Activated T-helper 2 cell treated with anti-CD3 and anti-CD28 coated beads, Interferon-gamma antibody, Interleukin-2, Interleukin-4, amounts not matched to agents 10 μg/mL and 5 μg/mL and 100 μg/mL, durations not matched to agents 14 hours and 24 hours and 36 hours (primary cell): ENCODE results near the gene PRODH2. TPM values are rescaled to one million over a fixed set of nuclear protein-coding genes. Genes with fewer than 3 reads are reported as not detected.
A peak's percentile ranks its signal among the peaks of the same experiment; 100 is the strongest.

ENCODE experiments used
- DNase-seq: peaks from one replicate; pipeline ENCODE4 v3.0.0; 2021; ENCODE audit warnings: low spot score
- H3K27ac Mint-ChIP-seq: one replicate; pipeline ENCODE4 v1.8.0; 2021; ENCODE audit warnings: mixed read lengths
- H3K27me3 Mint-ChIP-seq: one replicate; pipeline ENCODE4 v1.8.0; 2021; ENCODE audit warnings: low read depth, mixed read lengths
- H3K36me3 Mint-ChIP-seq: one replicate; pipeline ENCODE4 v1.8.0; 2021; ENCODE audit warnings: low read depth, mixed read lengths
- H3K4me1 Mint-ChIP-seq: one replicate; pipeline ENCODE4 v1.8.0; 2021; ENCODE audit warnings: low read depth, mixed read lengths
- H3K4me3 Mint-ChIP-seq: one replicate; pipeline ENCODE4 v1.8.0; 2021; ENCODE audit warnings: low read depth, mild to moderate bottlenecking, moderate library complexity, mixed read lengths
- H3K9me3 Mint-ChIP-seq: one replicate; pipeline ENCODE4 v1.8.0; 2021; ENCODE audit warnings: mixed read lengths
- intact Hi-C: fragments of 100-400 bp; cut with micrococcal nuclease; formaldehyde crosslinking; loops from one replicate; pipeline ENCODE4 v1.15.1; 2023
- total RNA-seq: library from RNA; stranded (reverse); gene quantifications from 2 replicates; pipeline ENCODE4 v1.2.3, GENCODE V29; 2022

Gene PRODH2
- total RNA-seq, 1 donor from 2014 or later = not detected

DNA sequence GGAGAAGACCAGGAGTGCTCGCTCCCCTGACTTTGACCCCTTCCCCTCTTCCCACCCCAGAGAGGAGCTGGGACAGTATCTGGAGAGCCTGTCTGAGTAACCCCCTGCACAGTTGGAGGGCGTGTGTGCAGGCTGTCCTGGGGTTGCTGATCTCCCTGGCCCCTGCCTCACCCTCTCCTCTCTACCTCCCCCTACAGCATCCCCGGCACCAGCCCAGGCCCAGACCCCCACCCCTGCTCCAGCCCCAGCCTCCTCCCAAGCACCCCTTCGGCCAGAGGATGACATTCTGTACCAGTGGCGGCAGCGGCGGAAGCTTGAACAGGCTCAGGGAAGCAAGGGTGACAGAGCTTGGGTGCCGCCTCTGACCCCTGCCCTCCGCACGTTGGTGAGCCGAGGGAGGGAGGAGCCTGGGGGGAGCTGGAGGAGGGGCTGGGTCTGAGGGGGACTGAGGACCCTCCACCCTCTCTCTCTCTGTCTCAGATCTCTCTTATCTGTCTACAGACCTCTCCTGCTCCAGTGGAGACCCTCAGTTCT lies 46.0 kb downstream of the PRODH2 start:
- H3K4me3 Mint-ChIP-seq = no peak overlapping the region
- peaks cover 36% of the 10 kb centered on the region for H3K36me3 Mint-ChIP-seq
- DNase-seq = no peak
- no peaks in the 10 kb centered on the region for H3K9me3 Mint-ChIP-seq
- intact Hi-C loops = no loop called here
- H3K4me1 Mint-ChIP-seq = no peaks in the 10 kb centered on the region
- H3K27me3 Mint-ChIP-seq = no peaks in the 10 kb centered on the region
- H3K27ac Mint-ChIP-seq = no peak overlapping the region

DNA sequence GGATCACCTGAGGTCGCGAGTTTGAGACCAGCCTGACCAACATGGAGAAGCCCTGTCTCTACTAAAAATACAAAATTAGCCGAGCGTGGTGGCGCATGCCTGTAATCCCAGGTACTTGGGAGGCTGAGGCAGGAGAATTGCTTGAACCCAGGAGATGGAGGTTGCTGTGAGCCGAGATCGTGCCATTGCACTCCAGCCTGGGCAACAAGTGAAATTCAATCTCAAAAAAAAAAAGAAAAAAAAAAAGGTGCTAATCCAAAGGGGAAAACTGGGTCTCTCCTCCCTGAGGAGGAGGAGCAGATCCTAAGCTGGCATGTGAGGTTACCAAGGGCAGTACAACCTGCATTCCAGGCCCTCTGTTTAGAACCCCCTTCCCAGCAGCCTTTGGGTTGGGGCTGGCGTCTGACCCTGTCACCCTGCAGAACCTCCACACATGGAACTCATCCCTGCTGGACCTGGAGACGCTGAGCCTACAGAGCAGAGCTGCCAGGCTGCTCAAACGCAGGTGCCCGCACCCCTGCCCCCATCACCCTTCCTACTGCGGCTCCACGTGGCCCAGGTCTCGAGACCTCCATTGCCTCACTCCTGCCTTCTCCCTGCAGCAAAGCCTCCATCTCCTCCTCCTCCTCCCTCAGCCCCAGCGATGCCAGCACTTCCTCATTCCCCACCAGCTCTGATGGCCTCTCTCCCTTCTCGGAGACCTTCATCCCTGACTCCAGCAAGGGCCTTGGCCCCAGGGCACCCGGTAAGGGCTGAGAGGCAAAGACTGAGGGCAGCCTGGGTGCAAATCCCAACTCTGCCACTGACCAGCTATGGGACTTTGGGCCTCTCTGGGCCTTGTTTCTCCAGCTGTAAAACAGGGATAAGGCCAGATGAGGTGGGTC lies 48.0 kb downstream of the PRODH2 start:
- H3K36me3 Mint-ChIP-seq = peaks cover 47% of the 10 kb centered on the region
- H3K4me1 Mint-ChIP-seq = peaks cover 3% of the 10 kb centered on the region
- no peak for DNase-seq
- H3K4me3 Mint-ChIP-seq = no peak overlapping the region
- no peaks in the 10 kb centered on the region for H3K27me3 Mint-ChIP-seq
- intact Hi-C loops = no loop called here
- H3K27ac Mint-ChIP-seq = no peak overlapping the region
- H3K9me3 Mint-ChIP-seq = no peaks in the 10 kb centered on the region

DNA sequence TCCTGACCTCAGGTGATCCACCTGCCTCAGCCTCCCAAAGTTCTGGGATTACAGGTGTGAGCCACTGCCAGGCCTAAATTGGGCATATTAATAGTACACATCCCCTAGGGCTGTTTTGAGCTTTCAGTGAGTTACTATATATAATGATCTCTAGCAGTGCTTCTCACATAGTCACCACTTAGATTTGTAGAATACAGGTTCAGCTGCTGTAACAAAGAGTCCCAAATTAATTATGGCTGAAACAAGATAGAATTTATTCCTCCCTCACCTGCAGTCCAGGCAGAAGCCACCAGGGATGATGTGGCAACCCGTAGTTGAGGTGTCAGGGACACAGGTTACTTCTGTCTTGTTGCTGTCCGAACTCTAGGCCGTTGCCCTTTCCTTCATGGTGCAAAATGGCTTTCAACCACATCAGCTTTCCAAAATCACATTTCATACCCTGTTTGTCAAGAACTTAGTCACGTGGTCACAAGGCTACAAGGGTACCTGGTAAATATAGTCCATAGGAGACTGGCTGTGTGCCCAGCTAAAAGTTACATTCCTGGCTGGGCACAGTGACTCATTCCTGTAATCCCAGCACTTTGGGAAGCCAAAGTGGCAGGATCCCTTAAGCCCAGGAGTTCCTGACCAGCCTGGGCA lies 51.8 kb downstream of the PRODH2 start:
- peaks cover 40% of the 10 kb centered on the region for H3K36me3 Mint-ChIP-seq
- DNase-seq = no peak
- no peaks in the 10 kb centered on the region for H3K27me3 Mint-ChIP-seq
- no peak overlapping the region for H3K4me3 Mint-ChIP-seq
- no peak overlapping the region for H3K27ac Mint-ChIP-seq
- no peaks in the 10 kb centered on the region for H3K9me3 Mint-ChIP-seq
- H3K4me1 Mint-ChIP-seq = peaks cover 18% of the 10 kb centered on the region
- intact Hi-C loops = no loop called here

DNA sequence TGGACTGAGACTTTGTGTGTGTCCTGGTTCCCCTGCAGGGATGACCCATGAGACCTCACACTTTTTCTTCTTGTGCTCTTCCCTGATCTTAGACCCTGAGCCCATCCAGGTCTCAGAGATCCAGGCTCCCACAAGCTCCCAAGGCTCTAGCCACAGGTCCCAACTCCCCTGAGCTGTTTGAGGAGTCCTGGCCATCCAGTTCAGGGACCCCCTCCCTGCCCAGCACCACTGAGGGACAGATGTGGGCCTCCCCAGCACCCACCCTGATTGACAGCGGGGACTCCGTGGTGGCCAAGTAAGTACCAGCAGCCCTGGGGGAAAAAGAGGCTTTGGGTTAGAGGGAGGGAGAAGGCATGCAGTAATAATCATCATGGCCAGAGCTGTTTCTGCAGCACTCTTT lies 52.9 kb downstream of the PRODH2 start:
- DNase-seq = no peak
- Mint-ChIP-seq H3K9me3 (no peaks in the 10 kb centered on the region), H3K27me3 (no peaks in the 10 kb centered on the region), H3K36me3 (peaks cover 43% of the 10 kb centered on the region), H3K4me3 (peak overlapping the region; percentile 83), H3K27ac (peak overlapping the region; percentile 73), H3K4me1 (peaks cover 21% of the 10 kb centered on the region)
- intact Hi-C loops = loop anchor here (2.0 to 5.0 kb wide), 2 partner anchors 15 to 358 kb away; partner anchors contain the start of genes ARHGAP33 and TBCB

DNA sequence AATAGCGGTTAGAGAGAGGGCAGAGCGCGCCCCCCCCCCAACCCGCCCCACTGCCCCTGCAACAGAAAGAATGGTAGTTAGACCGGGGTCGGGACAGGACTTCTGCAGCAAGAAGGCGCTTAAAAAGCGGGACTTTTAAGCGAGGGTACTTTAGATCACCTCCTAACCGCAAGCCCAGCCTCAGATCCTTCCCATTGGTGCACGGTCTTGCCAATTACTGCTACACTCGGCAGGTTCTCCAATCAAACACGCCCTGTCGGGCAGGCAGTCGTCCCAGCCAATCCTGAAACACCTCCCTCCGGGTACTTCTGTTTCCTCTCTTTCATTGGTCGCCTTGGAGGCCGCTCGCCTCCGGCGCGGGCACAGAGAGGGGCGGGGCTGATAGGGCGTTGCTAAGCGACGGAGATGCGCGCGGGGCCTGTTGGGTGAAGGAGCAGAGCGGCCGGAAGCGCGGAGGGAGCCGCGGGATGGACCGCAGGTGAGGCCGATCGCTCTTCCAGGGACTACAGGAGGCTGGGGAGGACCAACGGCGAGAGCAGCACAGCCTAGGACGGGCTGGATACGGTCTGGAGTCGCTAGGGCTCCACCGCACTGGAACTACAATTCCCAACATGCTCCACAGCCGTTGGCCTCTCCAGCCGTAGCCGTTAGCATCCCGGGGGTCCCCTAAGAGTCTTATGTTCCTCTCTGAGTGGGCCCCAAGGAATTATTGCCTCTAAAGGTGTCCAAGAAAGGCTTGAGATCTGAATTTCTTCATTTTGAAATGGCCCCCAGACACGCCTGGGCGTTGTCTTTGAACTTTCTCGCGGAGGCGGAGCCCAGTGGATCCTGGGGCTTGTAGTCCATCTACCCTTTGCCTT lies 54.7 kb downstream of the PRODH2 start, which contains the start of gene PROSER3:
PROSER3 (plus strand) TSS at position 428 of the 860 bp plus-strand sequence; CDS start at position 468, 40 bp downstream.
- intact Hi-C loops = loop anchor here (1.0 to 5.0 kb wide), 5 partner anchors 10 to 359 kb away; partner anchors contain the start of genes ARHGAP33, LIN37 and TBCB
- Mint-ChIP-seq H3K4me1 (peaks cover 21% of the 10 kb centered on the region), H3K36me3 (peaks cover 48% of the 10 kb centered on the region), H3K9me3 (no peaks in the 10 kb centered on the region), H3K4me3 (peak within 1 kb of the TSS; percentile 83), H3K27ac (peak within 1 kb of the TSS; percentile 85), H3K27me3 (no peaks in the 10 kb centered on the region)
- peak; percentile 100 for DNase-seq

DNA sequence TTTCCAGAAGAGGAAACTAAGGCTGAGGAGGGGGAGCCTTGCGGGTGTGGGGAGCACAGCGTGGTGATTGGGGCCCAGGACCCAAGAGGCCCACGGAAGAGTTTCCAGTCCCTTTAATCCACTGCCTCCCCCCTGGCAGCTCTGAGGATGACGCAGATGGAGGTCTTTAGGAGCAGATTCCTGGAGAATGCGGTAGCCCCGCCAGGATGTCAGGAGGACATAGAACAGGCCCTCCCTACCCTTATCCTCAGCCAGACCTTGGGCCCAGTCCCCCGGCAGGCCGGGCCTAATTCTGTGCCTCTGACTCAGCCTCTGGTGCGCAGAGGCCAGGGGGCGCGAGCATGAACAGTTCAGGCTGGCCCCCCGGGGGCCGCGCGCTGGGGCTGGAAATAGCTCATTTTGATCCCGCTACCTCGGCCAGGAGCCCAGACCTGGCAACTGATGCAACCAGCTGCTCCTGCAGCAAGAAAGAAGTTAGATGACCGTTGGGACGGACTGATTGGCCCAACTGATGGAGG lies 55.4 kb downstream of the PRODH2 start:
- H3K4me3 Mint-ChIP-seq = peak overlapping the region; percentile 83
- peak overlapping the region; percentile 85 for H3K27ac Mint-ChIP-seq
- H3K27me3 Mint-ChIP-seq = no peaks in the 10 kb centered on the region
- H3K9me3 Mint-ChIP-seq = no peaks in the 10 kb centered on the region
- H3K36me3 Mint-ChIP-seq = peaks cover 48% of the 10 kb centered on the region
- peaks cover 21% of the 10 kb centered on the region for H3K4me1 Mint-ChIP-seq
- peak; percentile 29 for DNase-seq
- intact Hi-C loops = loop anchor here (5.0 kb wide), 1 partner anchor 360 kb away; the partner anchor contains the start of gene TBCB

DNA sequence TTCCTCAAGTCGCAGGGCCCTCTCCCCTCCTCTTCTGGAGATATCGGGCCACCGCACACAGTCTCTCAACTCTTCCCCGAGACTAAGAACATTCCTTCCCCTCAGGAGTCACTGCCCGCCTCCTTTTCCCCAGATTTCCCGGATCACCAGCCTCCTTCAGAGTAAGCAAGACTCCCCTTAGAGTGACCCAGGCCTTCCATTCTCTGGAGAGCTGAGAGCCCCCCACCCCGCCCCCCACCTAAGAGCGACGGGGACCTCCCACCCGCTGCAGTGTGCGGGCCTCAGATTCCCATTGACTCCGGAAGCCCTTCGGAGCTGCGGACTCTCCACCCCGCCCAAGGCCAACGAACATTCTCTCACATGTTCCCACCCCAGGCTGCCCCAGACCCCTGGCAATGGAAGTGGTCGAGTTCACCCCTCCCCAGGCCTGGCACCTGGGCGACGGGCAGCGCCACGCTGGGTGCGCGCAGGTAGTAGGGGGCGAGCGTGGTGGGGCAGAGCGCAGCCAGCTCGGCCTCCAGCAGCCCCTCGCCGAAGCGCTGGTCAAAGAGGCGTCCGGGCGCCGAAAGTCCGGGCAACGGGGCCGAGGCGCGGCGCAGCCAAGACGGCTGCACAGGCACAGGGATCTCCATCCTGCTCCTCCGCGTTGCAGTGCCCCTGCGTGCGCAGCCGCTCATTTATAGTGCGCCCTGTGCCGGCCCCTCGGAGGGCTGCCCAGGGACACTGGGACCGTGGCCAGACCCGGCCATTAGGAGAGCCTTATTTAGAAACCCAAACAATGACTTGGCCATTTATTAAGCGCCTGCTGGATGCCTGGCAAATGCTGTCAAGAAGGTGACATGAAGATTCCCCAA lies 56.0 kb downstream of the PRODH2 start, which contains the start of gene HSPB6:
HSPB6 (minus strand) TSS at position 653 of the 854 bp plus-strand sequence; CDS start at position 632, 21 bp downstream.
- peak within 1 kb of the TSS; percentile 83 for H3K4me3 Mint-ChIP-seq
- H3K4me1 Mint-ChIP-seq = peaks cover 21% of the 10 kb centered on the region
- intact Hi-C loops = loop anchor here (5.0 kb wide), 1 partner anchor 361 kb away; the partner anchor contains the start of gene TBCB
- no peaks in the 10 kb centered on the region for H3K27me3 Mint-ChIP-seq
- H3K9me3 Mint-ChIP-seq = no peaks in the 10 kb centered on the region
- H3K27ac Mint-ChIP-seq = peak within 1 kb of the TSS; percentile 85
- H3K36me3 Mint-ChIP-seq = peaks cover 42% of the 10 kb centered on the region
- no peak for DNase-seq

DNA sequence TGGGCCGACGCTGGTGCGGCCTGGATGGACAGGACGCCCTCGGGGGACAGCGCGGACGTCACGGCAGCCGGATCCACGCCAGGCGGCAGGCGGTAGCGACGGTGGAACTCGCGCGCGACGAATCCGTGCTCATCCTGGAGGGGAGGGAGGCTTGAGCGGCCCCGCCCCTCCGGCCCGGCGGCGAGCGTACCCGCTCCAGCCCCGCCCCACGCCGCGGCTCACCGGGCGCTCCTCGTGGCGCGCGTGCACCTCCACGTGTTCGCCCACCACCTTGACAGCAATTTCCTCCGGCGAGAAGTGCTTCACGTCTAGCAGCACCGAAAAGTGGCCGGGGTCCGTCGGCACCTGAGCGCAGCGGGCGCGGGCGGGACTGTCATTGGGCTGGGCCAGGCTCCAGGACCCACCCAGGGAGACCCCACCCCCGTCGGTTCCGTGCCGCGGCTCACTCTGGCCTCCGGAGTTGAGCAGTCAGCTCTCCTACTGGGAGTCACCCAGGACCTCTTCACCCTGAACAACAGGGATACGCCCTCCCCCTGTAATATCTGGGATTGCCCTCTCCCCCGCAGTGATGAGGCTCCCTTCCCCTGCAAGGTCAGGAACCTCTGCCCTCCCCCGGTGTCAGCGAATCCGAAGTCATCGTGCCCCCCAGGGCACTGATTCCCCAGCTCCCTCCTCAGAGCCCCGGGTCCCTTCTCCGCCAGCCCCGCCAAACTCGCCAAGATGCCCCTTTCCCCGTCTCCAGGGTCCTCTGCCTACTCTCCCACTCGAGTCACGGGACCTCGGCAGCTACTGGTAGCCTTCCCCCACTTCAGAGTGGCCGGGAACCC lies 56.9 kb downstream of the PRODH2 start:
- Mint-ChIP-seq H3K27ac (no peak overlapping the region), H3K27me3 (no peaks in the 10 kb centered on the region), H3K4me1 (peaks cover 21% of the 10 kb centered on the region), H3K9me3 (no peaks in the 10 kb centered on the region), H3K36me3 (peaks cover 37% of the 10 kb centered on the region), H3K4me3 (no peak overlapping the region)
- peak; percentile 40 for DNase-seq
- intact Hi-C loops = loop anchor here (5.0 kb wide), 1 partner anchor 362 kb away; the partner anchor contains the start of gene TBCB

DNA sequence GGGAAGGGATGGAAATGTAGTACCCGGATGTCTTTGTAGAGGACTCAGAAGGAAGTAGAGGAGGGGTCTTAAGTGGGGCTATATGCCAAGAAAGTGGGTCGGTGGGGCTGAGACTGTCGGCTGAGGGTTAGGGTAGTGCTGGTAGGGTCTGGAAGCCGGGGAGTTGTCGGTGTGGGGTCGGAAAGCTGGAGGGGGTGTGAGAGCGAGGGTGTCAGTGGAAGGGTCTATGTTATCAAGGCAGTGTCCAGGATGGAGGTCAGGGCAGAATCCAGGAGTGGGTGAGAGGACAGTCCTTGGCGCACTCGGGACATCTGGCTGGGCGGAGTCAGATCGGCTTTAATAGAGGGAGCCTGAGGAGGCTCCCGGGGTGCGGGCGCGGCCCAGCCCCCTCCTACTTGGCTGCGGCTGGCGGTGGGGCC lies 57.5 kb downstream of the PRODH2 start:
- DNase-seq = no peak
- no peak overlapping the region for H3K27ac Mint-ChIP-seq
- H3K36me3 Mint-ChIP-seq = peaks cover 31% of the 10 kb centered on the region
- no peaks in the 10 kb centered on the region for H3K27me3 Mint-ChIP-seq
- intact Hi-C loops = loop anchor here (5.0 kb wide), 1 partner anchor 362 kb away; the partner anchor contains the start of gene TBCB
- peaks cover 19% of the 10 kb centered on the region for H3K4me1 Mint-ChIP-seq
- H3K9me3 Mint-ChIP-seq = no peaks in the 10 kb centered on the region
- peak overlapping the region; percentile 49 for H3K4me3 Mint-ChIP-seq

DNA sequence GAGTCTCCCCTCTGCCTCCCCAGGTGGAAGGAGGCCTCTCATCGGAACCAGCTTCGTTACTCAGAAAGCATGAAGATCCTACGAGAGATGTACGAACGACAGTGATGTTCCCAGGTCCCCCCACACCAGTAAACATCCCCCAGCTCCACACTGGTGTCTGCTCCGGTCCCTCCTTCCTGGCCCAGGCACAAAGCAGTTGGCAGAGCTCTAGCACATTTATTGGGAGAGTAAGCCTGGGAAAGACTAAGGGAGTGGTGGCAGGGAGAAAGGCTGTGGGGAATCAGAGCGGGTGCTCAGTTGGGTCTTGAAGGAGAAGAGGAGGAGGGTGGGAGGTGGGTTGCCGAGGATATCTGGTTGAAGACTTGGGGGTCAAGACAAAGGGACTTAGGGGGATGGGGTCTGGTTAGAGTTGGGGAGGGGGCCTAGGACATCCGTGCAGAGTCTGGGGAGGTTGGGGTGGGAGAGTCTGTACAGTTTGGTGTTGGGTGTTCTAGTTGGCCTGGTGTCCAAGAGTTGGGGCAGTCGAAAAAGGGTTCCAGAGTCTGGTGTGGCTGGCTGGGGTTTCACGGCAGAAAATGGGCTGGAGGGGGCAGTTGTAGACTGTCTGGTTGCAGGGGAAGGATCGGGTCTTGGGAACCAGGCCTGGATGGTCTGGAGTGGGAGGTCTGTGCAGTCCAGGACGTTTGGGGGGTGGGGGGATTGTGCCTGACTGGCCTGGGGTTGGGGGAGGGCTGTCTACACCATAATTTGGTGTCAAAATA lies 58.1 kb downstream of the PRODH2 start:
- intact Hi-C loops = loop anchor here (5.0 kb wide), 1 partner anchor 363 kb away; the partner anchor contains the start of gene TBCB
- H3K27ac Mint-ChIP-seq = no peak overlapping the region

More for the DNA sequence above, 58.1 kb downstream of the PRODH2 start:
- peaks cover 21% of the 10 kb centered on the region for H3K4me1 Mint-ChIP-seq
- H3K4me3 Mint-ChIP-seq = no peak overlapping the region
- H3K27me3 Mint-ChIP-seq = no peaks in the 10 kb centered on the region
- no peak for DNase-seq
- peaks cover 27% of the 10 kb centered on the region for H3K36me3 Mint-ChIP-seq
- no peaks in the 10 kb centered on the region for H3K9me3 Mint-ChIP-seq
